OCI-M2 (cell line): ENCODE results near the gene ENOX1.

Source experiments
- DNase-seq: peaks from one replicate; lab custom pipeline; 2025; ENCODE audit not compliant: unreplicated experiment; lab: John Stamatoyannopoulos, UW

The ENOX1 gene

DNA sequence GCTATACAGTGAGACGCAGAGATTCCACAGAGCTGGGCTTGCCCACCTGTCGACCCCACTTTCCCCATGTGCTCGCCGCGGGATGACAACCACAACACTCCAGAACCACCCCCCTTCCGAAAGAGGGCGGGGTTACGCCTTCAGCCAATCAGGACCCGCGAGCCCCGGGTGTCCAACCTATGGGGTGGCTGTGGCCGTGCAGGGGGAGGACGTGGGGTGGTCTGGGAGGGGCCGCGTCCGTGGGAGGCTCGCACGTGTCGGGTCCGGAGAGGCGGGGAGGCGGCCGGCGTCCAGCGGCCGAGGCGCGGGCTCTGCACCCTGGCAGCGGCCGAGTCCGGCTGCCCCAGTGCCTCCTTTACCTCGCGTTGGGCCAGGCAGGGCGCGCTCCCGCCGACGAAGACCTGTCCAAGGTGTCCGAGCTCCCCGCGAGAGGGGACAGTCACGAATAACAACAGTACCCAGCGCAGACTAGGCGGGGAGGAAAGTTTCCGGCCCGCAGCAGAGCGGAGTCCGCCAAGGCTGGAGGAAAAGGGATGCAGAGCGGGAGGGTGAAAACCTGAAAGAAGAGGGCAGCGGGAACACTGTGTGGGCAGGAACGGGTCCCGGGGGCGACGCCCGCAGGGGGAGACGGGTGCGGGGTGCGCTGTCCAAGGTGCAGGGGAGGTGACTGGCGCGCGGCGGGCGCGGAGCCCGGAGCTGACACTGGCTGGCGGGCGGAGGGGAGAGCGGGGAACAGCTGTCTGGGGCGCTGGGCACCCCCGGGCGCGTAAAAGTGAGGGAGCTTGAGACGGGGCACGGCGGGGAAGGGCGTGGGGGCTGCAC, 911 bp downstream of the ENOX1 start:
- no peak for DNase-seq

- no peak for DNase-seq
Measured at GRCh38 chr13:43785261-43785649, 1.5 kb downstream of the ENOX1 start.

- no peak for DNase-seq
Measured at GRCh38 chr13:43784496-43784895, 2.3 kb downstream of the ENOX1 start.

- no peak for DNase-seq
Measured at GRCh38 chr13:43783820-43784219, 3.0 kb downstream of the ENOX1 start.

GRCh38 chr13:43782686-43783085, 4.1 kb downstream of the ENOX1 start:
- DNase-seq: no peak

DNA sequence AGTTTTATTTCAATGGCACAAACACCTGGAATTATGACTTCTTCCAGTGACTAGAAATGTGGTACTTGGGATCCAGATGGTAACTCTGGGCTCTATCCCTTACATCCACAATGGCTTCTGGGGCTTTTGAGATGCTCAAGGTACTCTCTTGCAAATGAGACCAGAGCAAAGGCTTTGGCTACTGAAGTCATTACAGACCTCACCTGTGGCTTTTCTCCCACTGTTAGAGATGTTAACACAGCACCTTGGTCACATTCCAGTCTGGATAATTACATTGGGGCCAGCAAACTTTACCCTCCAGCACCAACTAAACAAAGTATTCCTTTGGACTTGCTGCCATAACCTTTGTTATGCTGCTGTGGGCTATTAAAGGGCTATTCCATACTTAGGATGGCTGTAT, 6.1 kb downstream of the ENOX1 start:
- DNase-seq: no peak

GRCh38 chr13:43776501-43777079, 10.2 kb downstream of the ENOX1 start:
- DNase-seq: no peak

GRCh38 chr13:43776006-43776405, 10.8 kb downstream of the ENOX1 start:
- no peak for DNase-seq

GRCh38 chr13:43773602-43774001, 13.2 kb downstream of the ENOX1 start:
- DNase-seq: no peak

GRCh38 chr13:43770871-43771270, 15.9 kb downstream of the ENOX1 start:
- no peak for DNase-seq

DNA sequence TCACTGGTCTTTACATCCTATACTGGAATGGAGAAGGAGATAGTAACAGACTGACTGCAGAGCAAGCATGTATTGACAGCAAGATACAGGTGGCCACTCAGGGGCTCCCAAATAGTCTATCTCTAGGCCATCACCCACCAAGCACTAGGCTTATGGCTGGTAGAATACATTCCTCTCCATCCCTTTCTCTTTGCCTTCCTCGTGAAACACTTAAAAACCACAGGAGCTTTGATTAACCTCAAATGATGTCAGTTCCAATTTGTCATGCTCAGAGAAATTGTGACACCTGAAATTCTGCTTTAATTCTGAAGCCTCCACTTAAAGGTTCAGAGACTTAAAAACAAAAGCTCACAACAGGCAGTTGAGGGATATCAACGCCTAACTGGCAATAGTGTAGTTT, 17.2 kb downstream of the ENOX1 start:
- DNase-seq: no peak

- DNase-seq: no peak
Measured at GRCh38 chr13:43767341-43767931, 19.3 kb downstream of the ENOX1 start.

- DNase-seq: no peak
Measured at GRCh38 chr13:43766725-43767124, 20.0 kb downstream of the ENOX1 start.

DNA sequence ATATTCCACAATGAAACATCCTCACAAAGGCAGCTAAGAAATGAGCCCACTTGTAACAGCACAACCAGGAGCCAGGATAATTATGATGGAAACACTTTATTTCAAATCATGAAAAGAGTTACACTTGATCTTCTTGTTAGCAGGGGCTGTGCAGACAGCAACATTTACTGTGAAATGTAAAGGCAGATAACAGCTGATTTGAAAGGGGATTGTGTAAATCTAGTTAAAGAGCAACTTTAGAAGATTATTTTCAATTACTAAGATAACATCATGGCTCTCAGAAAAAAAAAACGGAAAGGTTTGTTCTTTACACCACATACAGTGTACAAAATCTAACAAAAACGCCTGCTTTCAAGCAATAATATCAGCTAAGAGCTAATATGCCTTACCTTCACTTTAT, 22.4 kb downstream of the ENOX1 start:
- DNase-seq: no peak

DNA sequence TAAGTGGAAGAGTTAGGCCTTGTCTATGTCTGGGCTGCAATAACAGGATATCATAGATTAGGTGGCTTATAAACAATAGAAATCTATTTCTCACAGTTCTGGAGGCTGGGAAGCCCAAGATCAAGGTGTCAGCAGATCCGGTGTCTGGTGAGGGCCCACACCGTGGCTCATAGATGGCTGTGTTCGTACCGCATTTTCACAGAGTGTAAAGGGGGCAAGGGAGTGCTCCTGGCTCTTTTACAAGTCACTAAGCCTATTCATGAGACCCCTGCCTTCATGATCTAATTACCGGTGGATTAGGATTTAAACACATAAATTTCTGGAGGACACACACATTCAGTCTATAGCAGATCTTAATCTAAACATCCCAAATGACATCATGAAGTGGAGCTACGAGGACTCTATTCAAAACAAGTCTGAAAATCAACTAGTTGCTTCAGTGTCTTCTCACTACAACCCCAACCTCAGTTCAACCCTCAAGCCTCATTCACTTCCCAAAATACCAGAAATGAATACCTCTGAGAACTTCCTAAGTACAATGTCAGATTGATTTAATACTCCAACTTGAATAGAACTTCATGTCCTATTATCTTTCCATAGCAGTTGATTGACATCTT, 23.5 kb downstream of the ENOX1 start:
- no peak for DNase-seq

GRCh38 chr13:43761616-43762315, 25.0 kb downstream of the ENOX1 start:
- DNase-seq: no peak

DNA sequence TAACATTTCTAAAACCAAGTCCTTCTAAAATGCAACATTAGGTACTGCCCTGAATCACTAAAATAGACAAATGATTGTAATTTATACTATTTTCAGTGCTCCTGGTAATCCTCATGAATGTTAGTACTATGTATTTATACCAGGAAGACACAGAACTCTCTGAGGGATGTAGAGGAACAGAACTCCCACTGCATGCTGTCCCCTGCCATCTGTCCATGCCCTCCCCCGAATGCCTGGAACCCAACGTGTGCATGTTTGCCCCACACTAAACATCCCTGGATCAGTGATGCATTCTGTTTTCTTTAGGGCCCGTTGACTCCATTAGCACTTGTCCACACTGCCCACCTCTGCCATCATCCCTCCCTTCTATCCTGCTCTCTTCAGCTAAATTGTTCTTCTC, 26.5 kb downstream of the ENOX1 start:
- no peak for DNase-seq

- DNase-seq: no peak
Measured at GRCh38 chr13:43758834-43759233, 27.9 kb downstream of the ENOX1 start.

- no peak for DNase-seq
Measured at GRCh38 chr13:43757266-43757665, 29.5 kb downstream of the ENOX1 start.

GRCh38 chr13:43755844-43756243, 30.9 kb downstream of the ENOX1 start:
- no peak for DNase-seq

- DNase-seq: no peak
Measured at GRCh38 chr13:43751624-43752023, 35.1 kb downstream of the ENOX1 start.
